Subcutaneous adipose tissue (tissue), 4 donors: ENCODE results near the gene SH3RF1. TPM values are rescaled to one million over a fixed set of nuclear protein-coding genes. Genes with fewer than 3 reads are reported as not detected.

Experiments used
- CTCF ChIP-seq: fragments of 450-650 bp; IDR thresholded peaks from one replicate; pipeline ENCODE4 v1.5.1; 2016; ENCODE audit warnings: low read depth, mild to moderate bottlenecking, control low read depth, antibody characterized with exemption, moderate library complexity
- total RNA-seq, 4 donors: library from RNA; depleted of rRNA; stranded (reverse); fragments of >200 nt; gene quantifications; one replicate each; pipeline ENCODE4 v1.1.0, GENCODE V29; 2016

Gene SH3RF1
- total RNA-seq, 4 donors from 2014 or later: 12.9 to 36.9 (median 20.8) TPM

GRCh38 chr4:169260217-169260866, 10.4 kb downstream of the SH3RF1 start:
- no peak for TF ChIP-seq CTCF

GRCh38 chr4:169259271-169259670, 11.5 kb downstream of the SH3RF1 start:
- TF ChIP-seq CTCF: no peak

- TF ChIP-seq CTCF: no peak
These were observed 12.6 kb downstream of the SH3RF1 start for GRCh38 chr4:169258141-169258540.

- TF ChIP-seq CTCF: no peak
These were observed 13.6 kb downstream of the SH3RF1 start for GRCh38 chr4:169256856-169257761.

DNA sequence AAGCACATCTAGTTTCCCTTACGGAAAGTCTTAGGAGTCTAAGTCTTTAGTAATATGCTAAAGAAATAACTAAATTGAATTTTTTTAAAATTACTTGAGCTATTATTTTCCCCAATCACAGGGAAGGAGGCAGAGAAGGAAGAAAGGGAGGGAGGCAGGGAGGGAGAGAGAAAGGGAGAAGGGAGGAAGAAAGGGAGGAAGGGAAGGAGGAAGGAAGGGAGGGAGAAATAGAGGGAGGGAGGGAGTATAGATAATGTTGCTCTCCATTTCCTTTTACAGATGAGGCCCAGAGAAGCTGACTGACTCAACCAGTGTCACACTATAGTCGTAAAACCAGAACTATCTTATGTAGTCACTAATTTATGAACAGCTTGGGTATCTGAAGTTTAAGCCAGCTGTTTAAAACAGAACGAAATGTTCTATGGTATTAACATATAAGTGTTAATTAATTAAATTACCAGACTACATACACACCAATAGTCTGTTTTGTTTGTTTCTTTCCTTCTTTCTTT, 14.6 kb downstream of the SH3RF1 start:
- TF ChIP-seq CTCF: no peak

DNA sequence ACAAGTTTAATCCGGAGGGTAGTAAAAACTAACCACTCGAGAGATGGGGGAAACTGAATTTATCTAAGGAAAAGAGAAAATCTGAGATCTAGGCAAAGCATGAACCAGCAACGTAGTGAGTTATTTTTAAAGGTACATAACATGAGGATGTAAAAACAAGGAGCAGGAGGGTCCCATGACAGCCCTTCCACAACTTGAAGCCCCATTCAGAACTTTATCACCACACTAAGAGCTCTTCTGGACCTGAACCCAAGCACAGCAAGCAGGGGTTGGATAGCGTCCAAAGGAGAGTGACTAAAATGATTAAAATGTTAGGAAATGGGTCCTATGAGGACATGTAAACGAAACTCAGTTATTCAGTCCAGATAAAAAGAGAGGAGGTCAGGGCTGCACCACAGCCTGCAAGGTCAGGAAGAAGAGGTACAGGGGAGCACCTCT, 16.2 kb downstream of the SH3RF1 start:
- no peak for TF ChIP-seq CTCF

- no peak for TF ChIP-seq CTCF
These were observed 16.9 kb downstream of the SH3RF1 start for GRCh38 chr4:169253904-169254303.
